CD4-positive, alpha-beta T cell treated with Interleukin-2 at 100 ng/mL for 4 hours (primary cell): ENCODE data around the gene LACTB.

Experiments
- DNase-seq: peaks from one replicate; pipeline ENCODE4 v3.0.0-alpha.2; 2020; ENCODE audit warnings: low spot score

The LACTB gene

GRCh38 chr15:63124506-63124905 lies 2.8 kb downstream of the LACTB start:
- DNase-seq, result no peak

GRCh38 chr15:63126726-63127125 lies 5.1 kb downstream of the LACTB start:
- no peak for DNase-seq

- no peak for DNase-seq
Measured at GRCh38 chr15:63133786-63134185, 12.1 kb downstream of the LACTB start.

- no peak for DNase-seq
Measured at GRCh38 chr15:63134245-63134985, 12.8 kb downstream of the LACTB start.

- no peak for DNase-seq
Measured at GRCh38 chr15:63135281-63135680, 13.6 kb downstream of the LACTB start.

GRCh38 chr15:63135804-63136203 lies 14.1 kb downstream of the LACTB start:
- DNase-seq, result peak; percentile 13

GRCh38 chr15:63136742-63137141 lies 15.1 kb downstream of the LACTB start:
- DNase-seq, result no peak

GRCh38 chr15:63140936-63141335 lies 19.3 kb downstream of the LACTB start:
- DNase-seq, result no peak

GRCh38 chr15:63145426-63145825 lies 23.8 kb downstream of the LACTB start:
- no peak for DNase-seq

GRCh38 chr15:63146684-63147083 lies 25.0 kb downstream of the LACTB start:
- DNase-seq, result no peak

GRCh38 chr15:63151665-63152064 lies 30.0 kb downstream of the LACTB start:
- no peak for DNase-seq

- DNase-seq, result no peak
Measured at GRCh38 chr15:63155486-63155885, 33.8 kb downstream of the LACTB start.

- DNase-seq, result no peak
Measured at GRCh38 chr15:63156086-63156710, 34.5 kb downstream of the LACTB start.

- peak; percentile 16 for DNase-seq
Measured at GRCh38 chr15:63156755-63157117, 35.1 kb downstream of the LACTB start.

- DNase-seq, result peak; percentile 87
Measured at GRCh38 chr15:63157118-63157843, 35.6 kb downstream of the LACTB start, which contains the start of gene RPS27L. RPS27L (minus strand) TSS chr15:63157477; CDS start chr15:63157405, 72 bp downstream.

- peak; percentile 34 for DNase-seq
Measured at GRCh38 chr15:63157891-63158431, 36.3 kb downstream of the LACTB start.

- DNase-seq, result no peak
Measured at GRCh38 chr15:63160638-63161037, 39.0 kb downstream of the LACTB start.

- no peak for DNase-seq
Measured at GRCh38 chr15:63163217-63163616, 41.6 kb downstream of the LACTB start.

GRCh38 chr15:63165166-63165859 lies 43.7 kb downstream of the LACTB start:
- no peak for DNase-seq

- peak; percentile 32 for DNase-seq
Measured at GRCh38 chr15:63166219-63166618, 44.6 kb downstream of the LACTB start.

GRCh38 chr15:63169788-63170187 lies 48.1 kb downstream of the LACTB start:
- DNase-seq, result no peak

GRCh38 chr15:63172376-63172775 lies 50.7 kb downstream of the LACTB start:
- DNase-seq, result no peak
